HepG2 (cell line): ENCODE measurements around the gene PLA2R1. TPM values are rescaled to one million over a fixed set of nuclear protein-coding genes. Genes with fewer than 3 reads are reported as not detected.

Experiments used
- CREB3 ChIP-seq: sonication (generic); formaldehyde crosslinking; IDR thresholded peaks from 2 replicates; pipeline ENCODE4 v1.5.0; 2020; ENCODE audit warnings: missing genetic modification reagents
- GTF2F1 ChIP-seq: fragments of 150-350 bp; IDR thresholded peaks from 2 replicates; pipeline ENCODE4 v1.6.1; 2014; ENCODE audit warnings: low read length
- HCFC1 ChIP-seq: fragments of 150-350 bp; IDR thresholded peaks from 2 replicates; pipeline ENCODE4 v1.6.1; 2014; ENCODE audit warnings: low read depth, low read length
- HNF4A ChIP-seq: sonication (generic); formaldehyde crosslinking; IDR thresholded peaks from 2 replicates; pipeline ENCODE4 v1.4.0; 2020; ENCODE audit warnings: missing genetic modification reagents
- HOXA7 ChIP-seq: sonication (generic); formaldehyde crosslinking; IDR thresholded peaks from 2 replicates; pipeline ENCODE4 v1.8.1; 2022; ENCODE audit warnings: mild to moderate bottlenecking, missing genetic modification reagents, moderate library complexity
- KDM1A ChIP-seq: IDR thresholded peaks from 2 replicates; pipeline ENCODE4 v1.6.1; 2016; ENCODE audit warnings: missing compliant biosample characterization
- KDM3A ChIP-seq: IDR thresholded peaks from 2 replicates; pipeline ENCODE4 v1.6.1; 2018; ENCODE audit warnings: low read depth, missing compliant biosample characterization
- NCOR1 ChIP-seq: fragments of 200-600 bp; sonication (generic); IDR thresholded peaks from 2 replicates; pipeline ENCODE4 v1.7.0; 2017; ENCODE audit warnings: antibody characterized with exemption, low read length, borderline replicate concordance
- PAX8 ChIP-seq: sonication (generic); formaldehyde crosslinking; IDR thresholded peaks from 2 replicates; pipeline ENCODE4 v1.8.0; 2022; ENCODE audit warnings: mild to moderate bottlenecking, missing genetic modification reagents, borderline replicate concordance
- RFXANK ChIP-seq: IDR thresholded peaks from 2 replicates; pipeline ENCODE4 v1.6.1; 2016
- SNRNP70 ChIP-seq: fragments of 200-400 bp; formaldehyde crosslinking; IDR thresholded peaks from 2 replicates; pipeline ENCODE4 v1.6.1; 2017; ENCODE audit warnings: mild to moderate bottlenecking, low read depth, low read length, moderate library complexity
- TGIF2 ChIP-seq: IDR thresholded peaks from 2 replicates; pipeline ENCODE4 v1.6.1; 2016; ENCODE audit warnings: control low read depth, missing compliant biosample characterization
- THAP7 ChIP-seq: sonication (generic); formaldehyde crosslinking; IDR thresholded peaks from 2 replicates; pipeline ENCODE4 v1.8.1; 2023; ENCODE audit warnings: mild to moderate bottlenecking, missing genetic modification reagents
- ZNF24 ChIP-seq: fragments of 450-650 bp; IDR thresholded peaks from 2 replicates; pipeline ENCODE4 v1.6.1; 2017; ENCODE audit warnings: antibody characterized with exemption, mild to moderate bottlenecking
- ZNF605 ChIP-seq: sonication (generic); formaldehyde crosslinking; IDR thresholded peaks from 2 replicates; pipeline ENCODE4 v1.8.0; 2022; ENCODE audit warnings: mild to moderate bottlenecking, missing genetic modification reagents
- ZNF670 ChIP-seq: sonication (generic); formaldehyde crosslinking; IDR thresholded peaks from 2 replicates; pipeline ENCODE4 v1.8.0; 2022; ENCODE audit warnings: mild to moderate bottlenecking, missing genetic modification reagents, borderline replicate concordance
- ZNF687 ChIP-seq: sonication (generic); formaldehyde crosslinking; IDR thresholded peaks from 2 replicates; pipeline ENCODE4 v1.5.1; 2020; ENCODE audit warnings: mild to moderate bottlenecking, missing genetic modification reagents, moderate library complexity
- ZNF83 ChIP-seq: sonication (generic); formaldehyde crosslinking; IDR thresholded peaks from 2 replicates; pipeline ENCODE4 v1.4.0; 2020; ENCODE audit warnings: missing genetic modification reagents, mild to moderate bottlenecking, borderline replicate concordance
- ZNF883 ChIP-seq: sonication (generic); formaldehyde crosslinking; IDR thresholded peaks from 2 replicates; pipeline ENCODE4 v1.5.1; 2020; ENCODE audit warnings: mild to moderate bottlenecking, missing genetic modification reagents; ENCODE audit errors: not compliant biosample characterization
- ZSCAN20 ChIP-seq: sonication (generic); formaldehyde crosslinking; IDR thresholded peaks from 2 replicates; pipeline ENCODE4 v1.4.0; 2020; ENCODE audit warnings: missing genetic modification reagents, mild to moderate bottlenecking, borderline replicate concordance
- polyA plus RNA-seq, 8 experiments: library from polyadenylated mRNA; depleted of rRNA in 3 of 8; stranded (reverse) in 7 of 8; unstranded in 1 of 8; fragments of >200 nt; fragmentation: Illumina TruSeq in 4 of 8; extraction: Trizol in 4 of 8; gene quantifications; 2 replicates each; pipeline versions ENCODE4 v1.2.1 to v1.2.3, GENCODE V29; 2011 to 2016; ENCODE audit warnings: low read depth in 4 of 8, missing spikeins in 1 of 8, mixed read lengths in 1 of 8; ENCODE audit not compliant: insufficient read depth in 1 of 8
- total RNA-seq, 5 experiments: library from RNA; depleted of rRNA; stranded (reverse); fragments of >200 nt; fragmentation: Illumina TruSeq; extraction: Trizol; gene quantifications; 2 replicates each; pipeline ENCODE4 v1.2.3, GENCODE V29; 2016; ENCODE audit warnings: low read depth in 1 of 5
- TF ChIP-seq, protein P1 (sequence below): IDR thresholded peaks from 2 replicates; pipeline ENCODE4 v1.6.1; 2016; ENCODE audit warnings: mild to moderate bottlenecking, missing biosample characterization, missing genetic modification reagents
- TF ChIP-seq, protein P2 (sequence below): IDR thresholded peaks from 2 replicates; pipeline ENCODE4 v1.6.1; 2018; ENCODE audit warnings: missing genetic modification reagents
- TF ChIP-seq, protein P3 (sequence below): sonication (generic); formaldehyde crosslinking; IDR thresholded peaks from 2 replicates; pipeline ENCODE4 v1.4.0; 2020; ENCODE audit warnings: missing genetic modification reagents, borderline replicate concordance

The PLA2R1 gene
- total and polyA plus RNA-seq, 2 of the 13 experiments (the other 11 are each of a cell fraction or from before 2014, with no cell fraction given), result not detected

GRCh38 chr2:159921752-159922404, 140.5 kb downstream of the PLA2R1 start (continued):
- no peak for TF ChIP-seq ZSCAN20 (CRISPR knock-in tag)
- no peak for TF ChIP-seq ZNF83 (CRISPR knock-in tag)
- TF ChIP-seq KDM1A (CRISPR knock-in tag), result peak; percentile 58; the same call in 1 of the 2 replicates
- TF ChIP-seq SNRNP70, result no peak
- no peak for TF ChIP-seq GTF2F1
- no peak for TF ChIP-seq ZNF24
- peak; percentile 58 for TF ChIP-seq ZNF605 (CRISPR knock-in tag)
- no peak for TF ChIP-seq NCOR1
- no peak for TF ChIP-seq CREB3
- TF ChIP-seq, protein P1, sequence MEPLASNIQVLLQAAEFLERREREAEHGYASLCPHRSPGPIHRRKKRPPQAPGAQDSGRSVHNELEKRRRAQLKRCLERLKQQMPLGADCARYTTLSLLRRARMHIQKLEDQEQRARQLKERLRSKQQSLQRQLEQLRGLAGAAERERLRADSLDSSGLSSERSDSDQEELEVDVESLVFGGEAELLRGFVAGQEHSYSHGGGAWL (CRISPR knock-in tag), result no peak; the same call in 1 of the 2 replicates
- no peak for TF ChIP-seq HNF4A (CRISPR knock-in tag)
- 0 out of 2 replicates have a peak, but pooled peaks have one; percentile 33 for TF ChIP-seq KDM3A
- TF ChIP-seq ZNF883 (CRISPR knock-in tag), result no peak
- TF ChIP-seq ZNF687 (CRISPR knock-in tag), result peak; percentile 61
- no peak for TF ChIP-seq THAP7 (CRISPR knock-in tag)
- TF ChIP-seq TGIF2, result no peak
- TF ChIP-seq, protein P2, sequence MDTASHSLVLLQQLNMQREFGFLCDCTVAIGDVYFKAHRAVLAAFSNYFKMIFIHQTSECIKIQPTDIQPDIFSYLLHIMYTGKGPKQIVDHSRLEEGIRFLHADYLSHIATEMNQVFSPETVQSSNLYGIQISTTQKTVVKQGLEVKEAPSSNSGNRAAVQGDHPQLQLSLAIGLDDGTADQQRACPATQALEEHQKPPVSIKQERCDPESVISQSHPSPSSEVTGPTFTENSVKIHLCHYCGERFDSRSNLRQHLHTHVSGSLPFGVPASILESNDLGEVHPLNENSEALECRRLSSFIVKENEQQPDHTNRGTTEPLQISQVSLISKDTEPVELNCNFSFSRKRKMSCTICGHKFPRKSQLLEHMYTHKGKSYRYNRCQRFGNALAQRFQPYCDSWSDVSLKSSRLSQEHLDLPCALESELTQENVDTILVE (CRISPR knock-in tag), result peak; percentile 54; the same call in 1 of the 2 replicates
- no peak for TF ChIP-seq PAX8 (CRISPR knock-in tag)
- TF ChIP-seq, protein P3, sequence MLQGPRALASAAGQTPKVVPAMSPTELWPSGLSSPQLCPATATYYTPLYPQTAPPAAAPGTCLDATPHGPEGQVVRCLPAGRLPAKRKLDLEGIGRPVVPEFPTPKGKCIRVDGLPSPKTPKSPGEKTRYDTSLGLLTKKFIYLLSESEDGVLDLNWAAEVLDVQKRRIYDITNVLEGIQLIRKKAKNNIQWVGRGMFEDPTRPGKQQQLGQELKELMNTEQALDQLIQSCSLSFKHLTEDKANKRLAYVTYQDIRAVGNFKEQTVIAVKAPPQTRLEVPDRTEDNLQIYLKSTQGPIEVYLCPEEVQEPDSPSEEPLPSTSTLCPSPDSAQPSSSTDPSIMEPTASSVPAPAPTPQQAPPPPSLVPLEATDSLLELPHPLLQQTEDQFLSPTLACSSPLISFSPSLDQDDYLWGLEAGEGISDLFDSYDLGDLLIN (CRISPR knock-in tag), result no peak
- TF ChIP-seq ZNF670 (CRISPR knock-in tag), result no peak
- TF ChIP-seq HOXA7 (CRISPR knock-in tag), result no peak
- TF ChIP-seq RFXANK (CRISPR knock-in tag), result no peak
- no peak for TF ChIP-seq HCFC1
